ENCODE results near the gene UTP14C.

UTP14C gene

GRCh38 chr13:52012512-52012836 lies 12.0 kb upstream of the UTP14C start:
- H3K4me3 ChIP-seq, result peak overlapping the region; percentile 100
- no peak for DNase-seq (ENCODE audit: low spot score)
- TF ChIP-seq, protein P1, sequence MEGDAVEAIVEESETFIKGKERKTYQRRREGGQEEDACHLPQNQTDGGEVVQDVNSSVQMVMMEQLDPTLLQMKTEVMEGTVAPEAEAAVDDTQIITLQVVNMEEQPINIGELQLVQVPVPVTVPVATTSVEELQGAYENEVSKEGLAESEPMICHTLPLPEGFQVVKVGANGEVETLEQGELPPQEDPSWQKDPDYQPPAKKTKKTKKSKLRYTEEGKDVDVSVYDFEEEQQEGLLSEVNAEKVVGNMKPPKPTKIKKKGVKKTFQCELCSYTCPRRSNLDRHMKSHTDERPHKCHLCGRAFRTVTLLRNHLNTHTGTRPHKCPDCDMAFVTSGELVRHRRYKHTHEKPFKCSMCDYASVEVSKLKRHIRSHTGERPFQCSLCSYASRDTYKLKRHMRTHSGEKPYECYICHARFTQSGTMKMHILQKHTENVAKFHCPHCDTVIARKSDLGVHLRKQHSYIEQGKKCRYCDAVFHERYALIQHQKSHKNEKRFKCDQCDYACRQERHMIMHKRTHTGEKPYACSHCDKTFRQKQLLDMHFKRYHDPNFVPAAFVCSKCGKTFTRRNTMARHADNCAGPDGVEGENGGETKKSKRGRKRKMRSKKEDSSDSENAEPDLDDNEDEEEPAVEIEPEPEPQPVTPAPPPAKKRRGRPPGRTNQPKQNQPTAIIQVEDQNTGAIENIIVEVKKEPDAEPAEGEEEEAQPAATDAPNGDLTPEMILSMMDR (IDR thresholded peaks at IDR 0.05), result no peak
- H3K27ac ChIP-seq, result peak overlapping the region; percentile 40 to 80

- no peak overlapping the region for H3K27ac ChIP-seq
- TF ChIP-seq, protein P1 (IDR thresholded peaks at IDR 0.05), result no peak
- H3K4me3 ChIP-seq, result no peak overlapping the region
- no peak for DNase-seq (ENCODE audit: low spot score)
These were observed 8.2 kb upstream of the UTP14C start for GRCh38 chr13:52016296-52016695.

- H3K27ac ChIP-seq, result no peak overlapping the region
- no peak overlapping the region for H3K4me3 ChIP-seq
- TF ChIP-seq, protein P1 (IDR thresholded peaks at IDR 0.05), result no peak
- DNase-seq (ENCODE audit: low spot score), result no peak
These were observed 4.3 kb upstream of the UTP14C start for GRCh38 chr13:52020191-52020590.

DNA sequence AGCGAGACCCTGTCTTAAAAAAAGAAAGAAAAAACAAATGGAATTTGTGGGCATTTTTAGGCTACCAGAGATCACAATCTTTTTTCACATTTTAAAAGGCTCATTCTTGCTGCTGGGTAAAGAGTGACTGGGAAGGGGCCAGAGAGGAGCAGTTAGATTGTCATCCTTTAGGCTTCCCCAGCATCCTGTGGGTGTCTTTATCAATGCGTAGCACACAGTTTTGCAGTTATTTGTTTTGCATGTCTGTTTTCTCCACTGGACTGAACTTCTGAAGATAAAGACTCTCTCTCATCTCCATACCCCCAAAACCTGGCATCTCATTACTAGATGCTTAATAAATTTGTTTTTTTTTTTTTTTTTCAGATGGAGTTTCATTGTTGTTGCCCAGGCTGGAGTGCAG lies 2.1 kb upstream of the UTP14C start:
- no peak for DNase-seq (ENCODE audit: low spot score)
- TF ChIP-seq, protein P1 (IDR thresholded peaks at IDR 0.05), result no peak
- Histone ChIP-seq H3K27ac (no peak overlapping the region), H3K4me3 (no peak overlapping the region)

DNA sequence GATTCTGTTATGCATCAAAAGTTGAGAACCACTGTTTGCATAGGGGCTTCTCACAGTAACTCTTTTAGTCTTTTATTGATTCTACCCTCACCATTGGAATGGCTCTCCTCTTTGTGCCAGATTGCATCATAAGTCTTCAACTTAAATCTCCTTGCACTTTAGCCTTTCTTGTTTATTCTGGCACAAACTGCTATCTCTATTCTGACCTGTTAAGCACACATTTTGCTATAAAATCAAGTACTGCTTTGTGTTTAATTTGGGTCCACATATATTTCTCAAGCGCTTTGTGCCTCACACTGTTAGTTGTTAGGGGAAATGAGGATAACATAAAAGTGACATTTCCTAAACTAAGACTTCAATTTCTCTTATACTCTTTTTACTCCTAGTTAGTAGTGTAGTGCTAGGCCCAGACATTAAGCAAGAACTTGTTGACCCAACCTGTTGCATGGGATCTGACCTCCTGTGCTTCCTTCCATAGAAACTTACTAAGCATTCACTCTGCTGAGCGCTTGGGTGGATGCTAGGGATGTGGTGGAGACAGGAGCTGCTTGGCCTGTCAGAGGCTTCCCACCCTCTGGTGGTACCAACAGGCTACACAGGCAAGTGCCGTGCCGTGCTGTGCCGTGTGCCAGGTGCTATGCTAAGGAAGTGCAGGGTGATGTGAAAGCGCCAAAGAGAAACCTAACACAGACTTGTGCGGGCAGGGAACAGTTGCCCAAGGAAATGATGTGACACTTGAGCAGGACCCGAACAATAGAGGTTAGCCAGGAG lies 1.2 kb downstream of the UTP14C start:
- no peak overlapping the region for H3K27ac ChIP-seq
- no peak overlapping the region for H3K4me3 ChIP-seq

DNA sequence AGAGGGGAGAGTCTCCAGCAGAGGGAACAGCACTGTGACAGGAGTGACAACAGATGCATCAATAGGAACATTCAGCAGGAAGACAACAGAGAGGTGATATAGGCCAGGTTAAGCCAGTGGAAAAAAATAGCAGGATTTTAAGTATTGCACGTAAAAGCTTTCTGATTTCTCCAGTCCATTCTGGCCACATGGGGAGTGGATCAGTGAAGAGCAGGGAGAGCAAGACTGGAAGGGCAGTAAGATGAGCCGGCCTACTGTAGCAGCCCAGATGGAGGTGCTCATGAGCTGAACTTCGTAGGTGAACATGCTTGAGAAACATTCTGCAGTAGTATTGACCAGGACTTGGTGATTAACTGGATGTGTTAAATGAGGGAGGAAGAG lies 1.7 kb downstream of the UTP14C start:
- no peak for DNase-seq (ENCODE audit: low spot score)
- TF ChIP-seq, protein P1 (IDR thresholded peaks at IDR 0.05), result no peak
- Histone ChIP-seq H3K27ac (no peak overlapping the region), H3K4me3 (no peak overlapping the region)

More for the DNA sequence above, 1.2 kb downstream of the UTP14C start:
- TF ChIP-seq, protein P1 (IDR thresholded peaks at IDR 0.05), result no peak
- no peak for DNase-seq (ENCODE audit: low spot score)

DNA sequence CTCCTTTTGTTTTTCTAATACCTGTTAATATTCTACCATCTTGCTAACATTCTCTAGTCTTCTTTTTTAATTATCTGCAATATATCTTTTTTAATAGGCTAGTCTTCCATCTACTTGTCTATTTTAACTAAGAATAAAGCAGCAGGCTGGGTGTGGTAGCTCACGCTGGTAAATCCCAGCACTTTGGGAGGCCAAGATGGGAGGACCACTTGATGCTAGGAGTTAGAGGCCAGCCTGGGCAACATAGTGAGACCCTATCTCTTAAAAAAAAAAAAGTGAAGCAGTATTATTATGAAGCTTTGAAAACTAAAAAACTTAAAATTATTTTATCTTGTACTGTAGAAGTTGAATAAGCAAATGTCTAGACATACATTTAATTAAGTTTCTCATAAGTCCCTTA lies 3.3 kb downstream of the UTP14C start:
- no peak for DNase-seq (ENCODE audit: low spot score)
- Histone ChIP-seq H3K27ac (no peak overlapping the region), H3K4me3 (no peak overlapping the region)
- TF ChIP-seq, protein P1 (IDR thresholded peaks at IDR 0.05), result no peak
